Activated T-cell treated with anti-CD3 and anti-CD28 coated beads, Interleukin-2, amount 50 U/mL, for 1 hour (primary cell): ENCODE measurements around the gene CD160.
"Not testable (repeated sequence)": the region's sequence is repeated elsewhere in the genome, so short reads cannot be mapped to it uniquely, and the experiment has no call there.

ENCODE experiments used
- DNase-seq: peaks from one replicate; pipeline ENCODE4 v3.0.0-alpha.2; 2020

Gene CD160

GRCh38 chr1:145719230-145720079 is at the start of gene CD160:
CD160 (plus strand) TSS chr1:145719499; CDS start chr1:145728328, 8,829 bp downstream.
- DNase-seq = no peak

- DNase-seq = not testable (repeated sequence)
These were observed 48.1 kb upstream of the CD160 start for GRCh38 chr1:145670995-145671745.

GRCh38 chr1:145673217-145673616 is 46.1 kb upstream of the CD160 start:
- DNase-seq = not testable (repeated sequence)

- not testable (repeated sequence) for DNase-seq
These were observed 34.4 kb upstream of the CD160 start for GRCh38 chr1:145684858-145685257.

- DNase-seq = not testable (repeated sequence)
These were observed 33.2 kb upstream of the CD160 start for GRCh38 chr1:145686078-145686477.

- DNase-seq = no peak
These were observed 31.0 kb upstream of the CD160 start for GRCh38 chr1:145688328-145688727.

GRCh38 chr1:145688924-145689323 is 30.4 kb upstream of the CD160 start:
- DNase-seq = no peak

GRCh38 chr1:145689922-145690321 is 29.4 kb upstream of the CD160 start:
- DNase-seq = no peak

GRCh38 chr1:145690587-145691558 is 28.4 kb upstream of the CD160 start:
- DNase-seq = no peak

GRCh38 chr1:145692785-145693443 is 26.4 kb upstream of the CD160 start:
- DNase-seq = no peak

- no peak for DNase-seq
These were observed 23.3 kb upstream of the CD160 start for GRCh38 chr1:145695821-145696629.

- no peak for DNase-seq
These were observed 22.7 kb upstream of the CD160 start for GRCh38 chr1:145696630-145696960.

- no peak for DNase-seq
These were observed 17.9 kb upstream of the CD160 start for GRCh38 chr1:145701306-145701862.

- DNase-seq = no peak
These were observed 17.2 kb upstream of the CD160 start for GRCh38 chr1:145702052-145702451.

- DNase-seq = no peak
These were observed 16.5 kb upstream of the CD160 start for GRCh38 chr1:145702826-145703225.

- no peak for DNase-seq
These were observed 13.7 kb upstream of the CD160 start for GRCh38 chr1:145705622-145706021.

GRCh38 chr1:145706086-145706664 is 13.1 kb upstream of the CD160 start:
- no peak for DNase-seq

GRCh38 chr1:145707183-145707867 is 12.0 kb upstream of the CD160 start, which contains the start of gene PDZK1:
PDZK1 (minus strand) TSS chr1:145707368; CDS start chr1:145688021, 19,347 bp downstream.
- DNase-seq = no peak

GRCh38 chr1:145708063-145708462 is 11.2 kb upstream of the CD160 start:
- DNase-seq = no peak
